AG08396 (cell line): ENCODE results near the gene STPG2.

Source experiments
- DNase-seq: peaks from one replicate; pipeline ENCODE4 v3.0.0; 2012; ENCODE audit warnings: low spot score, mixed read lengths

Gene STPG2

GRCh38 chr4:98093662-98094061 is 49.6 kb downstream of the STPG2 start:
- DNase-seq = no peak

GRCh38 chr4:98092833-98093439 is 50.3 kb downstream of the STPG2 start:
- no peak for DNase-seq

- DNase-seq = no peak
These were observed 61.3 kb downstream of the STPG2 start for GRCh38 chr4:98081936-98082335.

GRCh38 chr4:98068495-98068894 is 74.8 kb downstream of the STPG2 start:
- no peak for DNase-seq

GRCh38 chr4:98055800-98056501 is 87.3 kb downstream of the STPG2 start:
- DNase-seq = no peak

GRCh38 chr4:98046665-98047064 is 96.6 kb downstream of the STPG2 start:
- no peak for DNase-seq

- no peak for DNase-seq
These were observed 113.2 kb downstream of the STPG2 start for GRCh38 chr4:98030059-98030458.

GRCh38 chr4:98027827-98028226 is 115.4 kb downstream of the STPG2 start:
- no peak for DNase-seq

GRCh38 chr4:98026362-98026761 is 116.9 kb downstream of the STPG2 start:
- DNase-seq = no peak

- DNase-seq = no peak
These were observed 136.4 kb downstream of the STPG2 start for GRCh38 chr4:98006814-98007412.

- DNase-seq = no peak
These were observed 137.2 kb downstream of the STPG2 start for GRCh38 chr4:98006060-98006459.

- no peak for DNase-seq
These were observed 142.3 kb downstream of the STPG2 start for GRCh38 chr4:98000940-98001339.

GRCh38 chr4:97998203-97998602 is 145.1 kb downstream of the STPG2 start:
- DNase-seq = no peak

- DNase-seq = no peak
These were observed 148.4 kb downstream of the STPG2 start for GRCh38 chr4:97994765-97995465.

- DNase-seq = no peak
These were observed 152.9 kb downstream of the STPG2 start for GRCh38 chr4:97990409-97990808.

- DNase-seq = no peak
These were observed 156.1 kb downstream of the STPG2 start for GRCh38 chr4:97987019-97987648.

GRCh38 chr4:97984545-97985131 is 158.6 kb downstream of the STPG2 start:
- no peak for DNase-seq

- no peak for DNase-seq
These were observed 164.3 kb downstream of the STPG2 start for GRCh38 chr4:97978791-97979488.

- no peak for DNase-seq
These were observed 189.9 kb downstream of the STPG2 start for GRCh38 chr4:97953171-97953941.

- no peak for DNase-seq
These were observed 190.5 kb downstream of the STPG2 start for GRCh38 chr4:97952763-97953162.

- DNase-seq = no peak
These were observed 192.4 kb downstream of the STPG2 start for GRCh38 chr4:97950836-97951235.
